B cell (primary cell): ENCODE results near the gene TBC1D9B. TPM values are rescaled to one million over a fixed set of nuclear protein-coding genes. Genes with fewer than 3 reads are reported as not detected.

Experiments
- ATAC-seq: fragments of 200-7000 bp; cut with Tn5 transposase; one replicate; pipeline ENCODE4 v1.10.0; 2021; ENCODE audit warnings: low read depth, mild to moderate bottlenecking, moderate number of reproducible peaks, moderate library complexity
- CTCF ChIA-PET: fragments of 350-600 bp; sonication (Branson Sonifier 250); formaldehyde crosslinking; loops from one replicate; lab custom pipeline; 2021; ENCODE audit warnings: antibody characterized with exemption, inconsistent platforms; lab: Charles Lee
- POLR2A ChIA-PET: fragments of 350-600 bp; sonication (Branson Sonifier 250); formaldehyde crosslinking; loops from one replicate; lab custom pipeline; 2021; ENCODE audit warnings: antibody characterized with exemption; lab: Charles Lee
- DNase-seq: peaks from one replicate; pipeline ENCODE4 v3.0.0; 2013
- H2AFZ ChIP-seq: 2 replicates; pipeline ENCODE4 v1.6.1; 2012; ENCODE audit warnings: mild to moderate bottlenecking, low read depth, low read length; ENCODE audit not compliant: insufficient read depth, poor library complexity, severe bottlenecking
- H3K27ac ChIP-seq, 2 donors: 1 replicate in 1 of 2; 2 replicates in 1 of 2; pipeline ENCODE4 v1.5.1; 2012 to 2013; ENCODE audit warnings: low read length in 2 of 2, mild to moderate bottlenecking in 2 of 2, moderate library complexity in 1 of 2
- H3K27me3 ChIP-seq, 4 experiments: fragments of 200-600 bp in 1 of 4; sonication (generic) in 1 of 4; replicated peaks in 1 of 4; 1 replicate in 2 of 4; 2 replicates in 2 of 4; pipeline versions ENCODE4 v1.6.1 to v1.7.0; 2013 to 2016; ENCODE audit warnings: low read length in 3 of 4, mild to moderate bottlenecking in 2 of 4, mixed read lengths in 1 of 4, moderate library complexity in 1 of 4; ENCODE audit not compliant: insufficient read depth in 4 of 4, control insufficient read depth in 3 of 4; ENCODE audit errors: control extremely low read depth in 1 of 4
- H3K36me3 ChIP-seq, 2 experiments: replicated peaks in 1 of 2; 1 replicate in 1 of 2; 2 replicates in 1 of 2; pipeline versions ENCODE4 v1.6.1 to v1.7.1; 2013; ENCODE audit warnings: low read length in 1 of 2; ENCODE audit not compliant: insufficient read depth in 2 of 2, control insufficient read depth in 1 of 2; ENCODE audit errors: control extremely low read depth in 1 of 2, extremely low read depth in 1 of 2
- H3K4me1 ChIP-seq, 2 donors: fragments of 200-600 bp in 1 of 2; sonication (generic) in 1 of 2; 1 replicate in 1 of 2; 2 replicates in 1 of 2; pipeline versions ENCODE4 v1.5.1 to v1.6.1; 2013 to 2017; ENCODE audit warnings: low read length in 2 of 2; ENCODE audit not compliant: control insufficient read depth in 2 of 2, insufficient read depth in 2 of 2
- H3K4me2 ChIP-seq: replicated peaks from 2 replicates; pipeline ENCODE3; 2012; ENCODE audit warnings: mild to moderate bottlenecking, low read depth, low read length; ENCODE audit not compliant: poor library complexity, severe bottlenecking
- H3K4me3 ChIP-seq, 5 experiments: fragments of 200-600 bp in 1 of 5; sonication (generic) in 1 of 5; 1 replicate in 3 of 5; 2 replicates in 2 of 5; pipeline versions ENCODE4 v1.5.1 to v1.7.0; 2011 to 2016; ENCODE audit warnings: low read length in 4 of 5, mild to moderate bottlenecking in 4 of 5, low read depth in 2 of 5, control low read depth in 1 of 5, moderate library complexity in 1 of 5; ENCODE audit not compliant: insufficient read depth in 1 of 5; ENCODE audit errors: control extremely low read depth in 1 of 5, extremely low read depth in 1 of 5
- H3K79me2 ChIP-seq: fragments of 200-600 bp; sonication (generic); one replicate; pipeline ENCODE4 v1.6.0; 2016; ENCODE audit warnings: low read length; ENCODE audit not compliant: control insufficient read depth, insufficient read depth
- H3K9ac ChIP-seq: fragments of 200-600 bp; sonication (generic); 2 replicates; pipeline ENCODE4 v1.6.1; 2017; ENCODE audit warnings: mild to moderate bottlenecking, low read length, moderate library complexity
- H3K9me3 ChIP-seq, 3 donors: one replicate each; pipeline versions ENCODE4 v1.6.1 to v1.7.1; 2013; ENCODE audit warnings: low read length in 2 of 3; ENCODE audit not compliant: control insufficient read depth in 2 of 3, insufficient read depth in 1 of 3; ENCODE audit errors: control extremely low read depth in 1 of 3
- H4K20me1 ChIP-seq: 2 replicates; pipeline ENCODE4 v1.6.0; 2012; ENCODE audit warnings: mild to moderate bottlenecking, low read length; ENCODE audit not compliant: insufficient read depth, control insufficient read depth, poor library complexity, severe bottlenecking
- H3K27ac Mint-ChIP-seq: one replicate; pipeline ENCODE4 v1.8.0; 2021; ENCODE audit warnings: mixed read lengths
- H3K27me3 Mint-ChIP-seq: one replicate; pipeline ENCODE4 v1.8.0; 2021; ENCODE audit warnings: mixed read lengths
- H3K4me1 Mint-ChIP-seq: one replicate; pipeline ENCODE4 v1.8.0; 2021; ENCODE audit warnings: mixed read lengths
- H3K4me3 Mint-ChIP-seq: one replicate; pipeline ENCODE4 v1.8.0; 2021; ENCODE audit warnings: mixed read lengths
- H3K9me3 Mint-ChIP-seq: one replicate; pipeline ENCODE4 v1.8.0; 2022; ENCODE audit warnings: mixed read lengths; ENCODE audit not compliant: insufficient read depth
- EZH2 ChIP-seq: IDR thresholded peaks from 2 replicates; pipeline ENCODE4 v1.6.1; 2012; ENCODE audit warnings: borderline replicate concordance, low read depth, mild to moderate bottlenecking, moderate library complexity, low read length; ENCODE audit not compliant: insufficient read depth, poor library complexity, severe bottlenecking
- WGBS: methylation state at CpG from one replicate; pipeline ENCODE4 v1.1.5; 2013; ENCODE audit warnings: missing lambda C conversion rate; ENCODE audit not compliant: insufficient coverage; 5-methylcytosine and 5-hydroxymethylcytosine counted together
- intact Hi-C: fragments of 100-400 bp; cut with micrococcal nuclease; formaldehyde crosslinking; loops from one replicate; pipeline ENCODE4 v1.10.0; 2022
- polyA plus RNA-seq: library from polyadenylated mRNA; depleted of rRNA; stranded (reverse); fragments of >200 nt; gene quantifications from 2 replicates; pipeline ENCODE4 v1.2.3, GENCODE V29; 2012
- total RNA-seq, 2 donors: library from RNA; stranded (reverse); fragments of 120-200 nt in 1 of 2; gene quantifications; 1 replicate in 1 of 2; 2 replicates in 1 of 2; pipeline versions ENCODE4 v1.2.3 to v1.2.4, GENCODE V29; 2013 to 2022
- TF ChIP-seq, protein P1 (sequence below): fragments of 200-600 bp; IDR thresholded peaks from one replicate; pipeline ENCODE4 v1.8.0; 2022; ENCODE audit warnings: antibody characterized with exemption, mild to moderate bottlenecking

TBC1D9B gene
- total and polyA plus RNA-seq, 2 donors (not counting 1 experiment from before 2014, with no cell fraction given) = 143 to 144 TPM

DNA sequence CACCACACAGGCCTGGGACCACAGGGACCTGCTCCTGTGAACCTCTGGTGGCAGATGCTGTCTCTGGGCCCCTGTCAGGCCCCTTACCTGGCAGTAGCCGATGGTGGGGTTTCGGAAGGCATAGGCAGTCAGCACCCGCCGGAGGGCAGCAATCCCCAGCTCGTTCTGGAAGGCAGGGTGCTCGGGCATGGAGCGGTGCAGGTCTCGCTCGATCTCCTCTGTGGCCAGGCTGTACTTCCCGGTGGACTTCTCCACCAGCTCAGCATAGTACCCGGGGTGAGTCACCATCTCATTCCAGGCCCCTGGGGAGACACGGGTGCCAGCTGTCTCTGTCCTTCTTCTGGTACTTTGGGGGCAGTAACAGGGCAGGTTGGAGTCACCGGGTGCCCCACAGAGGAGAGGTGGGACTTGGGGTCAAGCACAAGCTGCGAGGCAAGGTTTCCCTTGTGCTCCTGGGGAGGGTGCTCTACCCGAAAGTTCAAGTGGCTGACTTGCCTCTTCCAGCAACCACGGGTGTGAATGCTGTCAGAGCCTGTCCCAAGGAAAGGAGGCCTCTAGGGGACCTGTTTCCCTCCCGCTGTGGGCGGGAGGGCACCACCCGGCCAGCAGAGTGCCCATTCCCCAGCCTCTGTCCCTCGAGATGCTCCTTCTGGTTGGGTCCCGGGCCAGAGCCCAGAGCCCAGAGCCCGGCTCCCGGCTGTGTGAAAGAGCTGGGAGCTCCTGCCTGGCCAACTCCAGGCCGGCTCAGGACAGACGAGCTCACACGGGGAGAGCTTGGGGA is 29.3 kb downstream of the TBC1D9B start:
- ChIA-PET POLR2A (no interaction called here), CTCF (no interaction called here)
- 94% methylated on average over 25 of the region's 26 CpGs for WGBS
- TF ChIP-seq EZH2 = no peak
- TF ChIP-seq, protein P1, sequence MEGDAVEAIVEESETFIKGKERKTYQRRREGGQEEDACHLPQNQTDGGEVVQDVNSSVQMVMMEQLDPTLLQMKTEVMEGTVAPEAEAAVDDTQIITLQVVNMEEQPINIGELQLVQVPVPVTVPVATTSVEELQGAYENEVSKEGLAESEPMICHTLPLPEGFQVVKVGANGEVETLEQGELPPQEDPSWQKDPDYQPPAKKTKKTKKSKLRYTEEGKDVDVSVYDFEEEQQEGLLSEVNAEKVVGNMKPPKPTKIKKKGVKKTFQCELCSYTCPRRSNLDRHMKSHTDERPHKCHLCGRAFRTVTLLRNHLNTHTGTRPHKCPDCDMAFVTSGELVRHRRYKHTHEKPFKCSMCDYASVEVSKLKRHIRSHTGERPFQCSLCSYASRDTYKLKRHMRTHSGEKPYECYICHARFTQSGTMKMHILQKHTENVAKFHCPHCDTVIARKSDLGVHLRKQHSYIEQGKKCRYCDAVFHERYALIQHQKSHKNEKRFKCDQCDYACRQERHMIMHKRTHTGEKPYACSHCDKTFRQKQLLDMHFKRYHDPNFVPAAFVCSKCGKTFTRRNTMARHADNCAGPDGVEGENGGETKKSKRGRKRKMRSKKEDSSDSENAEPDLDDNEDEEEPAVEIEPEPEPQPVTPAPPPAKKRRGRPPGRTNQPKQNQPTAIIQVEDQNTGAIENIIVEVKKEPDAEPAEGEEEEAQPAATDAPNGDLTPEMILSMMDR = no peak
- peaks cover 0 to 59% of the 10 kb centered on the region in 2 experiments for H3K36me3 ChIP-seq
- H3K9ac ChIP-seq = no peak overlapping the region
- H3K79me2 ChIP-seq = no peaks in the 10 kb centered on the region
- DNase-seq (no peak), ATAC-seq (no peak)
- H3K27ac Mint-ChIP-seq = no peak overlapping the region
- no peak overlapping the region for H3K4me2 ChIP-seq
- H3K4me3 Mint-ChIP-seq = no peak overlapping the region
- H3K27me3 Mint-ChIP-seq = no peaks in the 10 kb centered on the region
- no peaks in the 10 kb centered on the region for H3K4me1 ChIP-seq
- no peaks in the 10 kb centered on the region for H3K4me1 Mint-ChIP-seq
- H4K20me1 ChIP-seq = no peaks in the 10 kb centered on the region
- no peak overlapping the region for H3K27ac ChIP-seq
- H3K4me3 ChIP-seq = no peak overlapping the region
- peaks cover 0 to 12% (median 8%) of the 10 kb centered on the region in 3 donors for H3K9me3 ChIP-seq
- H3K9me3 Mint-ChIP-seq = peaks cover 2% of the 10 kb centered on the region
- no peaks in the 10 kb centered on the region for H3K27me3 ChIP-seq
- no peak overlapping the region for H2AFZ ChIP-seq
- intact Hi-C loops = no loop called here

DNA sequence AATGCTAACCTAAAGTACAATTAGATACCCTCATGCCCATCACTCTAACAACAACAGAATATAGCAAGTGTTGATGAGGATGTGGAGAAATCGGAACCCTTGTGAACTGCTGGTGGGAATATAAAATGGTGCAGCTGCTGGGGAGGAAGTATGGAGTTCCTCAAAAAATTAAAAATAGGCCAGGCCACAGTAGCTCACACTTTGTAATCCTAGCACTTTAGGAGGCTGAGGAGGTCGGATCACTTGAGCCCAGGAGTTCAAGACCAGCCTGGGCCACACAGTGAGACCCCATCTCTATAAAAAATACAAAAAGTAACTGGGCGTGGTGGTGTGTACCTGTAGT is 31.1 kb downstream of the TBC1D9B start:
- Histone ChIP-seq H3K9me3 (no peaks in the 10 kb centered on the region), H3K27ac (no peak overlapping the region), H3K36me3 (peaks cover 0 to 65% of the 10 kb centered on the region in 2 experiments), H3K4me2 (no peak overlapping the region), H3K4me3 (no peak overlapping the region), H2AFZ (no peak overlapping the region), H4K20me1 (no peaks in the 10 kb centered on the region), H3K4me1 (no peaks in the 10 kb centered on the region), H3K9ac (no peak overlapping the region), H3K27me3 (no peaks in the 10 kb centered on the region), H3K79me2 (no peaks in the 10 kb centered on the region)
- Mint-ChIP-seq H3K27me3 (no peaks in the 10 kb centered on the region), H3K4me1 (no peaks in the 10 kb centered on the region), H3K4me3 (no peak overlapping the region), H3K27ac (no peak overlapping the region), H3K9me3 (no peaks in the 10 kb centered on the region)
- WGBS = no CpG with 5 or more reads among the region's 3 CpGs
- intact Hi-C loops = no loop called here
- DNase-seq = no peak
- ChIA-PET POLR2A (no interaction called here), CTCF (no interaction called here)
- no peak for ATAC-seq
- TF ChIP-seq EZH2 = no peak
- TF ChIP-seq, protein P1 = no peak
